WI38 (cell line): ENCODE measurements around the gene NPAS2.

Experiments used
- H3K4me3 ChIP-seq: 2 replicates; pipeline ENCODE4 v1.5.1; 2011; ENCODE audit warnings: low read depth, mild to moderate bottlenecking, control low read depth, low read length
- CTCF ChIP-seq: IDR thresholded peaks from 2 replicates; pipeline ENCODE4 v1.5.1; 2012; ENCODE audit warnings: low read depth, mild to moderate bottlenecking, control low read depth, low read length

The NPAS2 gene

GRCh38 chr2:101006065-101006715 is 186.3 kb downstream of the NPAS2 start:
- no peak overlapping the region for H3K4me3 ChIP-seq
- no peak for TF ChIP-seq CTCF

- H3K4me3 ChIP-seq = no peak overlapping the region
- no peak for TF ChIP-seq CTCF
Observed at GRCh38 chr2:101007415-101008345, 187.7 kb downstream of the NPAS2 start.

DNA sequence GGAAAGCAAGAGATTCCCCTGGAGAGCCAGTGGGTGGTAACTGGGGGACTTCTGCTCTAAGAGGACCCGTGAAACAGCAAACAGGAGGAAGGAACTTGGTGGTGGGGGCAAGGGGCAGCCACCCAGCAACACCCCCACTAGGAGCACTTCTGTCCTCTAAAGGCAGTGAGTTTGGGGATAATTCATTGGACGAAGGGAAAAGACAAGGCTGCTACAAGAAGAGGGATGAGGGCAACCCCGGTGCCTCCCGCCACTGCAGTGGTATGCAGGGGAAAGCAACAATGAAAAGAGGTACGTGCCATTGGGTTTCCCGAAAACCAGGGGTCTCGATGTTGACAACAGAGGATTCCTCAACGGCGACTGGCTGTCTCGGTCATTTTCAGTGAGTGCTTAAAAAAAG is 191.2 kb downstream of the NPAS2 start:
- TF ChIP-seq CTCF = no peak
- H3K4me3 ChIP-seq = no peak overlapping the region

DNA sequence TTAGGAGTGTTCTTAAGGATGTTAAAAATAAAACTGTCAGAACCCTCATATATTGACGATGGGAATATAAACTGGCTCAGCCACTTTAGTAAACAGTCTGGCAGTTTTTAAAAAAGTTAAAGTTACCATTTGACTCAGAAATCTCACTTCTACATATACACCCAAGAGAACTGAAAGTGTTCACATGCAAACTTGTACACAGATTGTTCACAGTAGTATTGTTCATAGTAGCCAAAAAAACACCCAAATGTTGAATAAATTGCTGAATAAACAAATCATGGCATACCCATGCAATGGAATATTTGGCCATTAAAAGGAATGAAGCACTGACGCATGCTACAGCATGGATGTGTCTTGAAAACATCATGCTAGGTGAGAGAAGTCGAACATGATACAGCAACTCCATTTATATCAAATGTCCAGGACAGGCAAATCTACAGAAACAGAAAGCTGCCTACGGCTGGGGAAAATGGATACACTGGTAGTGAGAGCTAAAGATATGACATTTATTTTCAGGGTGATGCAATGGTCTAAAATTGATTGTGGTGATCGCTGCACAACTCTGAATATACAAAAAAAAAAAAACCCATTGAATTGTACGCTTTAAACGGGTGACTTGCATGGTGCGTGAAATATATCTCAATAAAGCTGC is 192.2 kb downstream of the NPAS2 start:
- no peak for TF ChIP-seq CTCF

GRCh38 chr2:101012706-101013181 is 192.8 kb downstream of the NPAS2 start:
- no peak overlapping the region for H3K4me3 ChIP-seq
- peak; percentile 48 for TF ChIP-seq CTCF

More for the DNA sequence above, 192.2 kb downstream of the NPAS2 start:
- H3K4me3 ChIP-seq = no peak overlapping the region

DNA sequence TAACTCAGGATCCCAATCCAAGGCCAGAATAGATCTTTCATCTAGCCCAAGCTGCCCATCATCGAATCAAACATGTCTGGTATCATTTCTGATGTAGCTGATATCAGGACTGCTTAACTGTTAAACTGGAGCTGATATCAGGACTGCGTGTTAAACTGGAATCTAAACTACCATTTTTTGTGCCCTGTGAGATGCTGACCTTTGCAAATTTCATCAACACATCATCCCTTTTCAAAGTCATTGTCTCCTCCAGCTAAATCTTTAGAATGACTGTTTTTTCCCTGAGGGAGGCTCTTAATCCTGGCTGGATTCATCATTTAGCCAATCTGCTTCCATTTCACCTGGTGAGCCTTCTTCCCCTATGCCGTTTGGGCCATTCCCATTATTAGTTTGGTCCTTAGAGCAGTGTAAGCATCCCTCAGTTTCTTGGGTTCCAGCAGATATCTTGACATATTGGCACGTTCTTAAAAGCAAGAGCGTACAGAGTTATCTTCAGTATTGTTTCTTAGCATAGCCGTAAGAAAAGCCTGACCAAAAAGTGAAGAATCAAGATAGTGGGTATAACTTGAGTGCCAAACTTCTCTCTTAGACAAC is 194.4 kb downstream of the NPAS2 start:
- no peak for TF ChIP-seq CTCF
- H3K4me3 ChIP-seq = no peak overlapping the region
